ENCODE measurements around the gene CDCA7.
A peak's percentile ranks its signal among the peaks of the same experiment; 100 is the strongest.
"Not testable (repeated sequence)": the region's sequence is repeated elsewhere in the genome, so short reads cannot be mapped to it uniquely, and the experiment has no call there.

Gene CDCA7

GRCh38 chr2:173404841-173405750 lies 50.4 kb downstream of the CDCA7 start:
- DNase-seq = no peak

GRCh38 chr2:173407176-173407575 lies 52.5 kb downstream of the CDCA7 start:
- peak; percentile 28 for DNase-seq

GRCh38 chr2:173407646-173408045 lies 53.0 kb downstream of the CDCA7 start:
- peak; percentile 52 for DNase-seq

- no peak for DNase-seq
These were observed 55.9 kb downstream of the CDCA7 start for GRCh38 chr2:173410579-173410978.

GRCh38 chr2:173412628-173413027 lies 58.0 kb downstream of the CDCA7 start:
- DNase-seq = no peak

GRCh38 chr2:173414823-173415322 lies 60.2 kb downstream of the CDCA7 start:
- peak; percentile 82 for DNase-seq

GRCh38 chr2:173415431-173416381 lies 61.0 kb downstream of the CDCA7 start:
- DNase-seq = no peak

- not testable (repeated sequence) for DNase-seq
These were observed 61.9 kb downstream of the CDCA7 start for GRCh38 chr2:173416415-173417152.

- DNase-seq = no peak
These were observed 62.7 kb downstream of the CDCA7 start for GRCh38 chr2:173417341-173417740.

- DNase-seq = no peak
These were observed 63.1 kb downstream of the CDCA7 start for GRCh38 chr2:173417802-173418201.
